ENCODE results near the gene RGS14.

The RGS14 gene

GRCh38 chr5:177421062-177421798 is 63.5 kb downstream of the RGS14 start:
- no peak for DNase-seq
- H3K9ac ChIP-seq (ENCODE audit: low read length), result no peak overlapping the region

More at GRCh38 chr5:177421062-177421798, 63.5 kb downstream of the RGS14 start:
- TF ChIP-seq EZH2phosphoT487 (IDR thresholded peaks at IDR 0.05; ENCODE audit: low read length) (no peak), EZH2 (optimal IDR thresholded peaks at IDR 0.05; ENCODE audit: low read depth, low read length) (no peak)
- TF ChIP-seq, protein P1, sequence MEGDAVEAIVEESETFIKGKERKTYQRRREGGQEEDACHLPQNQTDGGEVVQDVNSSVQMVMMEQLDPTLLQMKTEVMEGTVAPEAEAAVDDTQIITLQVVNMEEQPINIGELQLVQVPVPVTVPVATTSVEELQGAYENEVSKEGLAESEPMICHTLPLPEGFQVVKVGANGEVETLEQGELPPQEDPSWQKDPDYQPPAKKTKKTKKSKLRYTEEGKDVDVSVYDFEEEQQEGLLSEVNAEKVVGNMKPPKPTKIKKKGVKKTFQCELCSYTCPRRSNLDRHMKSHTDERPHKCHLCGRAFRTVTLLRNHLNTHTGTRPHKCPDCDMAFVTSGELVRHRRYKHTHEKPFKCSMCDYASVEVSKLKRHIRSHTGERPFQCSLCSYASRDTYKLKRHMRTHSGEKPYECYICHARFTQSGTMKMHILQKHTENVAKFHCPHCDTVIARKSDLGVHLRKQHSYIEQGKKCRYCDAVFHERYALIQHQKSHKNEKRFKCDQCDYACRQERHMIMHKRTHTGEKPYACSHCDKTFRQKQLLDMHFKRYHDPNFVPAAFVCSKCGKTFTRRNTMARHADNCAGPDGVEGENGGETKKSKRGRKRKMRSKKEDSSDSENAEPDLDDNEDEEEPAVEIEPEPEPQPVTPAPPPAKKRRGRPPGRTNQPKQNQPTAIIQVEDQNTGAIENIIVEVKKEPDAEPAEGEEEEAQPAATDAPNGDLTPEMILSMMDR (IDR thresholded peaks at IDR 0.05; ENCODE audit: low read length), result no peak
- Histone ChIP-seq H3K79me2 (ENCODE audit: low read length) (no peaks in the 10 kb centered on the region), H2AFZ (ENCODE audit: low read length) (no peak overlapping the region), H3K4me2 (ENCODE audit: low read depth, low read length) (no peak overlapping the region), H3K27ac (ENCODE audit: low read length) (no peak overlapping the region), H3K36me3 (replicated peaks; ENCODE audit: insufficient read depth, low read length) (no peaks in the 10 kb centered on the region), H3K9me3 (replicated peaks; ENCODE audit: insufficient read depth, low read length) (no peaks in the 10 kb centered on the region), H4K20me1 (ENCODE audit: insufficient read depth, low read length) (no peaks in the 10 kb centered on the region), H3F3A (ENCODE audit: insufficient read depth, low read length) (peaks cover 6% of the 10 kb centered on the region; the same call in 1 of the 2 replicates), H3K9me2 (replicated peaks; ENCODE audit: insufficient read depth, low read length) (no peaks in the 10 kb centered on the region), H3K4me3 (ENCODE audit: low read length) (no peak overlapping the region), H3K27me3 (replicated peaks; ENCODE audit: insufficient read depth, low read length) (no peaks in the 10 kb centered on the region), H3K4me1 (ENCODE audit: low read length) (peaks cover 7% of the 10 kb centered on the region)

All from MM.1S (cell line).